Neural cell (in vitro differentiated cells): ENCODE measurements around the gene PRKCE.

ENCODE experiments used
- CTCF ChIP-seq: fragments of 450-650 bp; IDR thresholded peaks from 2 replicates; pipeline ENCODE4 v1.5.1; 2014; ENCODE audit warnings: antibody characterized with exemption, mild to moderate bottlenecking, moderate library complexity; ENCODE audit not compliant: poor library complexity, severe bottlenecking
- EP300 ChIP-seq: fragments of 450-650 bp; conservative IDR thresholded peaks from 2 replicates; pipeline ENCODE4 v1.6.1; 2014; ENCODE audit warnings: antibody characterized with exemption, mild to moderate bottlenecking, moderate library complexity; ENCODE audit not compliant: poor library complexity, severe bottlenecking
- EZH2 ChIP-seq: fragments of 200-600, 300-800 bp; shearing (Covaris generic), sonication (generic); IDR thresholded peaks from 2 replicates; pipeline ENCODE4 v1.6.1; 2014; ENCODE audit warnings: antibody characterized with exemption, low read length, borderline replicate concordance, mild to moderate bottlenecking; ENCODE audit not compliant: insufficient read depth, poor library complexity, severe bottlenecking
- MXI1 ChIP-seq: fragments of 450-650 bp; conservative IDR thresholded peaks from 2 replicates; pipeline ENCODE4 v1.6.1; 2014; ENCODE audit warnings: antibody characterized with exemption, mild to moderate bottlenecking; ENCODE audit not compliant: poor library complexity, severe bottlenecking
- POLR2AphosphoS5 ChIP-seq: IDR thresholded peaks from 2 replicates; pipeline ENCODE4 v1.6.1; 2012
- RAD21 ChIP-seq: fragments of 450-650 bp; conservative IDR thresholded peaks from 2 replicates; pipeline ENCODE4 v1.6.1; 2014; ENCODE audit warnings: antibody characterized with exemption, mild to moderate bottlenecking, moderate library complexity
- REST ChIP-seq: IDR thresholded peaks from 2 replicates; pipeline ENCODE4 v1.6.1; 2012; ENCODE audit warnings: borderline replicate concordance
- SMC3 ChIP-seq: fragments of 450-650 bp; conservative IDR thresholded peaks from 2 replicates; pipeline ENCODE4 v1.6.1; 2014; ENCODE audit warnings: antibody characterized with exemption, mild to moderate bottlenecking, moderate library complexity; ENCODE audit not compliant: poor library complexity
- TAF1 ChIP-seq: IDR thresholded peaks from 2 replicates; pipeline ENCODE4 v1.6.1; 2012; ENCODE audit warnings: low read depth

- no peak for TF ChIP-seq CTCF
- no peak for TF ChIP-seq TAF1
- no peak for TF ChIP-seq EP300
- TF ChIP-seq RAD21, result no peak
- TF ChIP-seq POLR2AphosphoS5, result no peak
- TF ChIP-seq MXI1, result no peak
- no peak for TF ChIP-seq SMC3
- no peak for TF ChIP-seq REST
- no peak for TF ChIP-seq EZH2
These were observed 225.1 kb downstream of the PRKCE start for GRCh38 chr2:45876611-45877010.
